HepG2 (cell line): Measurements from ENCODE around the gene TIMM9. TPM values are rescaled to one million over a fixed set of nuclear protein-coding genes. Genes with fewer than 3 reads are reported as not detected.
A peak's percentile ranks its signal among the peaks of the same experiment; 100 is the strongest.

Experiments
- ADNP ChIP-seq: sonication (generic); formaldehyde crosslinking; IDR thresholded peaks from 2 replicates; pipeline ENCODE4 v1.4.0; 2020; ENCODE audit warnings: missing genetic modification reagents
- ARID5B ChIP-seq: IDR thresholded peaks from 2 replicates; pipeline ENCODE4 v1.4.0; 2020; ENCODE audit warnings: mild to moderate bottlenecking, missing genetic modification reagents
- ELF3 ChIP-seq: IDR thresholded peaks from 2 replicates; pipeline ENCODE4 v1.6.1; 2016; ENCODE audit warnings: missing genetic modification reagents, missing compliant biosample characterization
- ETV5 ChIP-seq: IDR thresholded peaks from 2 replicates; pipeline ENCODE4 v1.6.1; 2018; ENCODE audit warnings: missing biosample characterization, missing genetic modification reagents, inconsistent platforms, borderline replicate concordance
- ETV6 ChIP-seq: sonication (generic); formaldehyde crosslinking; conservative IDR thresholded peaks from 2 replicates; pipeline ENCODE4 v1.4.0; 2020; ENCODE audit warnings: missing genetic modification reagents
- GLMP ChIP-seq: sonication (generic); formaldehyde crosslinking; IDR thresholded peaks from 2 replicates; pipeline ENCODE4 v1.9.0; 2021; ENCODE audit warnings: missing genetic modification reagents, mild to moderate bottlenecking, borderline replicate concordance
- HHEX ChIP-seq: IDR thresholded peaks from 2 replicates; pipeline ENCODE4 v1.6.1; 2016; ENCODE audit warnings: control low read depth
- KAT2B ChIP-seq: fragments of 150-350 bp; IDR thresholded peaks from 2 replicates; pipeline ENCODE4 v1.6.1; 2014; ENCODE audit warnings: low read depth, low read length, borderline replicate concordance
- PAWR ChIP-seq: sonication (generic); formaldehyde crosslinking; IDR thresholded peaks from 2 replicates; pipeline ENCODE4 v1.4.0; 2020; ENCODE audit warnings: missing genetic modification reagents, mild to moderate bottlenecking, borderline replicate concordance
- PHF5A ChIP-seq: IDR thresholded peaks from one replicate; pipeline ENCODE4 v1.6.1; 2018; ENCODE audit warnings: low read depth, missing genetic modification reagents; ENCODE audit not compliant: unreplicated experiment
- POLR2AphosphoS2 ChIP-seq: IDR thresholded peaks from 2 replicates; pipeline ENCODE4 v1.6.1; 2011; ENCODE audit warnings: low read depth, low read length, improper control_type of control experiment
- ZC3H4 ChIP-seq: sonication (generic); formaldehyde crosslinking; IDR thresholded peaks from 2 replicates; pipeline ENCODE4 v1.4.0; 2020; ENCODE audit warnings: missing genetic modification reagents, borderline replicate concordance
- ZFP90 ChIP-seq: sonication (generic); formaldehyde crosslinking; IDR thresholded peaks from 2 replicates; pipeline ENCODE4 v1.8.0; 2022; ENCODE audit warnings: missing genetic modification reagents, mild to moderate bottlenecking, inconsistent platforms, borderline replicate concordance
- ZMYM4 ChIP-seq: sonication (generic); formaldehyde crosslinking; IDR thresholded peaks from 2 replicates; pipeline ENCODE4 v1.8.1; 2023; ENCODE audit warnings: mild to moderate bottlenecking, missing genetic modification reagents
- ZNF10 ChIP-seq: sonication (generic); formaldehyde crosslinking; IDR thresholded peaks from 2 replicates; pipeline ENCODE4 v1.4.0; 2020; ENCODE audit warnings: mild to moderate bottlenecking, low read depth, missing genetic modification reagents, borderline replicate concordance
- ZNF414 ChIP-seq: sonication (generic); formaldehyde crosslinking; IDR thresholded peaks from 2 replicates; pipeline ENCODE4 v1.5.0; 2020; ENCODE audit warnings: missing genetic modification reagents
- ZNF513 ChIP-seq: sonication (generic); formaldehyde crosslinking; conservative IDR thresholded peaks from 2 replicates; pipeline ENCODE4 v1.5.0; 2020; ENCODE audit warnings: missing genetic modification reagents
- ZNF614 ChIP-seq: IDR thresholded peaks from 2 replicates; pipeline ENCODE4 v1.6.1; 2018; ENCODE audit warnings: missing biosample characterization, missing genetic modification reagents, inconsistent platforms, borderline replicate concordance
- ZNF713 ChIP-seq: sonication (generic); formaldehyde crosslinking; IDR thresholded peaks from 2 replicates; pipeline ENCODE4 v1.4.0; 2020; ENCODE audit warnings: mild to moderate bottlenecking, missing genetic modification reagents
- ZNF83 ChIP-seq: sonication (generic); formaldehyde crosslinking; IDR thresholded peaks from 2 replicates; pipeline ENCODE4 v1.4.0; 2020; ENCODE audit warnings: missing genetic modification reagents, mild to moderate bottlenecking, borderline replicate concordance
- polyA plus RNA-seq, 8 experiments: library from polyadenylated mRNA; depleted of rRNA in 3 of 8; stranded (reverse) in 7 of 8; unstranded in 1 of 8; fragments of >200 nt; fragmentation: Illumina TruSeq in 4 of 8; extraction: Trizol in 4 of 8; gene quantifications; 2 replicates each; pipeline versions ENCODE4 v1.2.1 to v1.2.3, GENCODE V29; 2011 to 2016; ENCODE audit warnings: low read depth in 4 of 8, missing spikeins in 1 of 8, mixed read lengths in 1 of 8; ENCODE audit not compliant: insufficient read depth in 1 of 8
- total RNA-seq, 5 experiments: library from RNA; depleted of rRNA; stranded (reverse); fragments of >200 nt; fragmentation: Illumina TruSeq; extraction: Trizol; gene quantifications; 2 replicates each; pipeline ENCODE4 v1.2.3, GENCODE V29; 2016; ENCODE audit warnings: low read depth in 1 of 5
- TF ChIP-seq, protein P1 (sequence below): sonication (generic); formaldehyde crosslinking; IDR thresholded peaks from 2 replicates; pipeline ENCODE4 v1.8.1; 2023; ENCODE audit warnings: mild to moderate bottlenecking, missing genetic modification reagents

Gene TIMM9
- total and polyA plus RNA-seq, 2 of the 13 experiments (the other 11 are each of a cell fraction or from before 2014, with no cell fraction given): 30.5 to 42.5 TPM

- peak; percentile 27; the same call in 1 of the 2 replicates for TF ChIP-seq ZFP90 (CRISPR knock-in tag)
- TF ChIP-seq, protein P1, sequence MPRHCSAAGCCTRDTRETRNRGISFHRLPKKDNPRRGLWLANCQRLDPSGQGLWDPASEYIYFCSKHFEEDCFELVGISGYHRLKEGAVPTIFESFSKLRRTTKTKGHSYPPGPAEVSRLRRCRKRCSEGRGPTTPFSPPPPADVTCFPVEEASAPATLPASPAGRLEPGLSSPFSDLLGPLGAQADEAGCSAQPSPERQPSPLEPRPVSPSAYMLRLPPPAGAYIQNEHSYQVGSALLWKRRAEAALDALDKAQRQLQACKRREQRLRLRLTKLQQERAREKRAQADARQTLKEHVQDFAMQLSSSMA: peak; percentile 26; the same call in 1 of the 2 replicates
- no peak for TF ChIP-seq ZNF10 (CRISPR knock-in tag)
- no peak for TF ChIP-seq HHEX (CRISPR knock-in tag)
- TF ChIP-seq PAWR (CRISPR knock-in tag): no peak
- TF ChIP-seq ZNF713 (CRISPR knock-in tag): no peak
- no peak for TF ChIP-seq KAT2B
- TF ChIP-seq ETV6 (CRISPR knock-in tag): no peak
- no peak for TF ChIP-seq ARID5B (CRISPR knock-in tag)
- TF ChIP-seq GLMP: no peak
- no peak; the same call in 1 of the 2 replicates for TF ChIP-seq ELF3 (CRISPR knock-in tag)
- no peak for TF ChIP-seq POLR2AphosphoS2
- no peak for TF ChIP-seq PHF5A (CRISPR knock-in tag)
- TF ChIP-seq ZMYM4 (CRISPR knock-in tag): no peak
- 0 out of 2 replicates have a peak, but pooled peaks have one; percentile 2 for TF ChIP-seq ETV5 (CRISPR knock-in tag)
- TF ChIP-seq ZNF83 (CRISPR knock-in tag): no peak
- TF ChIP-seq ZNF513: no peak
- no peak for TF ChIP-seq ZNF614 (CRISPR knock-in tag)
- no peak for TF ChIP-seq ADNP (CRISPR knock-in tag)
- no peak for TF ChIP-seq ZNF414 (CRISPR knock-in tag)
- TF ChIP-seq ZC3H4 (CRISPR knock-in tag): no peak
These were observed 556 bp downstream of the TIMM9 start (continued) for GRCh38 chr14:58426670-58427280.
